Fibroblast of the aortic adventitia (primary cell): ENCODE measurements around the gene PIPOX. TPM values are rescaled to one million over a fixed set of nuclear protein-coding genes. Genes with fewer than 3 reads are reported as not detected.

ENCODE experiments used
- DNase-seq: peaks from one replicate; pipeline ENCODE4 v3.0.0-alpha.2; 2010; ENCODE audit warnings: low read depth
- H3K4me3 ChIP-seq: 2 replicates; pipeline ENCODE4 v1.5.1; 2011; ENCODE audit warnings: low read depth, mild to moderate bottlenecking, control low read depth, low read length, moderate library complexity
- CTCF ChIP-seq: IDR thresholded peaks from 2 replicates; pipeline ENCODE4 v1.5.1; 2011; ENCODE audit warnings: mild to moderate bottlenecking, low read length, control low read depth, inconsistent platforms; ENCODE audit not compliant: insufficient read depth
- total RNA-seq: library from RNA; depleted of rRNA; stranded (reverse); fragments of >200 nt; gene quantifications from 2 replicates; pipeline ENCODE4 v1.2.3, GENCODE V29; 2012; ENCODE audit warnings: low replicate concordance

The PIPOX gene
- total RNA-seq, 1 donor = 1.8 TPM

GRCh38 chr17:29059281-29059680 lies 16.3 kb downstream of the PIPOX start:
- H3K4me3 ChIP-seq = no peak overlapping the region
- TF ChIP-seq CTCF = no peak
- peak; percentile 47 for DNase-seq

- TF ChIP-seq CTCF = no peak
- no peak for DNase-seq
- no peak overlapping the region for H3K4me3 ChIP-seq
Observed at GRCh38 chr17:29060475-29060874, 17.5 kb downstream of the PIPOX start.

- DNase-seq = no peak
- H3K4me3 ChIP-seq = no peak overlapping the region
- no peak for TF ChIP-seq CTCF
Observed at GRCh38 chr17:29061036-29061435, 18.1 kb downstream of the PIPOX start.

- no peak for DNase-seq
- TF ChIP-seq CTCF = no peak
- no peak overlapping the region for H3K4me3 ChIP-seq
Observed at GRCh38 chr17:29062215-29062614, 19.3 kb downstream of the PIPOX start.

GRCh38 chr17:29063992-29064391 lies 21.1 kb downstream of the PIPOX start:
- no peak overlapping the region for H3K4me3 ChIP-seq
- TF ChIP-seq CTCF = no peak

GRCh38 chr17:29066047-29066446 lies 23.1 kb downstream of the PIPOX start:
- no peak for TF ChIP-seq CTCF
- no peak for DNase-seq
- H3K4me3 ChIP-seq = no peak overlapping the region

More at GRCh38 chr17:29063992-29064391, 21.1 kb downstream of the PIPOX start:
- DNase-seq = no peak

GRCh38 chr17:29066606-29067005 lies 23.7 kb downstream of the PIPOX start:
- DNase-seq = no peak
- TF ChIP-seq CTCF = no peak

More at GRCh38 chr17:29066606-29067005, 23.7 kb downstream of the PIPOX start:
- H3K4me3 ChIP-seq = no peak overlapping the region
